ENCODE measurements around the gene ILDR1. TPM values are rescaled to one million over a fixed set of nuclear protein-coding genes. Genes with fewer than 3 reads are reported as not detected.
A peak's percentile ranks its signal among the peaks of the same experiment; 100 is the strongest.

Gene ILDR1
- total RNA-seq, 2 experiments from 2014 or later, result 0.09 to 0.11 TPM

DNA sequence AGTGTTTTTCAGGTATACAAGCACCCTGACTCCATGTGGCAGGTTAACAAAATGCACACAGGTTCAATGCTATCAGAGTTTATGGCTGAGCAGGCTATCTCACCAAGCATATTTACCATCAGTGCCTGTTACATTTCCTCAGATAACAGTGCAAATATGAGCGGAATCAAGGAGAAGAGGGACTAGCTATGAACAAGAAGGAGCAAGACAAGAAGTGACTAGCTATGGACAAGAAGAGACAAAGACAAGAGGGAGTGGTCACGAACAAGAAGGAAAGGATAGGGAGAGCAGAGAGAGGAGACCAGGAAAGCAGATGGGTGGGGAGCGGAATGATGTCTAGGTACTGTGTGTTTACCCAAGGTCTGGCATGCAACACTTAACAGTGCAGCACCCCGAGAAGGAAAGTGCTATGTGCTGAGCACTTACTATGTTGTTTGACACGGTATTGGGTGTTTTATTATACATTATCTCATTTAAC, 8.6 kb downstream of the ILDR1 start:
- no peak for ATAC-seq
- Mint-ChIP-seq H3K36me3 (ENCODE audit: low read depth) (no peaks in the 10 kb centered on the region), H3K9me3 (ENCODE audit: low read depth) (no peaks in the 10 kb centered on the region), H3K27ac (no peak overlapping the region), H3K4me3 (no peak overlapping the region), H3K4me1 (peaks cover 12% of the 10 kb centered on the region), H3K27me3 (peaks cover 21% of the 10 kb centered on the region)
- intact Hi-C loops (cut with DNase I, micrococcal nuclease), result no loop called here
- CTCF ChIA-PET, result interaction anchor here (1.3 kb wide), 1 partner anchor 89 kb away, joined by 5 read pairs; no protein-coding TSS in a partner anchor
- no peak for DNase-seq
- POLR2A ChIA-PET, result interaction anchor here (0.6 kb wide), 1 partner anchor 17 kb away, joined by 5 read pairs; no protein-coding TSS in a partner anchor

GRCh38 chr3:122012821-122013220, 9.2 kb downstream of the ILDR1 start:
- CTCF ChIA-PET, result interaction anchor here (1.3 kb wide), 1 partner anchor 89 kb away, joined by 5 read pairs; no protein-coding TSS in a partner anchor

GRCh38 chr3:122011396-122011795, 10.7 kb downstream of the ILDR1 start:
- ChIA-PET POLR2A (no interaction called here), CTCF (interaction anchor here (0.9 kb wide), 1 partner anchor 464 kb away, joined by 3 read pairs; no protein-coding TSS in a partner anchor)
- H3K27ac Mint-ChIP-seq, result no peak overlapping the region
- H3K9me3 Mint-ChIP-seq (ENCODE audit: low read depth), result no peaks in the 10 kb centered on the region
- peaks cover 12% of the 10 kb centered on the region for H3K4me1 Mint-ChIP-seq
- ATAC-seq (no peak), DNase-seq (no peak)
- H3K4me3 Mint-ChIP-seq, result no peak overlapping the region
- H3K27me3 Mint-ChIP-seq, result peaks cover 15% of the 10 kb centered on the region
- intact Hi-C loops (cut with DNase I, micrococcal nuclease), result no loop called here
- no peaks in the 10 kb centered on the region for H3K36me3 Mint-ChIP-seq (ENCODE audit: low read depth)

More at GRCh38 chr3:122012821-122013220, 9.2 kb downstream of the ILDR1 start:
- no peak for ATAC-seq
- Mint-ChIP-seq H3K27me3 (peaks cover 16% of the 10 kb centered on the region), H3K36me3 (ENCODE audit: low read depth) (no peaks in the 10 kb centered on the region), H3K4me1 (peaks cover 12% of the 10 kb centered on the region), H3K4me3 (no peak overlapping the region), H3K9me3 (ENCODE audit: low read depth) (no peaks in the 10 kb centered on the region), H3K27ac (no peak overlapping the region)
- no peak for DNase-seq
- intact Hi-C loops (cut with DNase I, micrococcal nuclease), result no loop called here
- POLR2A ChIA-PET, result interaction anchor here (0.6 kb wide), 1 partner anchor 89 kb away, joined by 6 read pairs; no protein-coding TSS in a partner anchor

DNA sequence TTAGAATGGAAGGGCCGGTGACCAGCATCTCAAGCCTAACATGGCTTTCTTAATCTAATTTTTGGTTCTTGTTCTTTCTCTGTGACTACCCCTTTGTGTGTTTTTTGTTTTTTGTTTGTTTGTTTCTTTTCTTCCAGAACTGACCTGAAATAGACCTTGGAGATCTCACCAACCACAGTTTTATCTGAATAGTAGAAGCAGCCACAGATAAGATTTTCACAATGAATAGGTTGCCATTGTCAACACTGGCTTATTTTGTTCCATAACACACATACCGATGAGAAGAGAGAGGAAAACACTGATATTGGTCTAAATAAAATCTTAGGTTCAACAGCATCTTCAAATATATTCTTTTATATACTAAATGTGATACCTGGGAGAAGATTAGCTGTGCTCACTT, 11.5 kb downstream of the ILDR1 start:
- no peak overlapping the region for H3K27ac Mint-ChIP-seq
- ATAC-seq (no peak), DNase-seq (no peak)
- peaks cover 12% of the 10 kb centered on the region for H3K4me1 Mint-ChIP-seq
- no peak overlapping the region for H3K4me3 Mint-ChIP-seq
- intact Hi-C loops (cut with DNase I, micrococcal nuclease), result no loop called here
- no peaks in the 10 kb centered on the region for H3K36me3 Mint-ChIP-seq (ENCODE audit: low read depth)
- H3K9me3 Mint-ChIP-seq (ENCODE audit: low read depth), result no peaks in the 10 kb centered on the region
- ChIA-PET POLR2A (no interaction called here), CTCF (interaction anchor here (0.7 to 1.2 kb wide), 2 partner anchors 13 to 32 kb away, joined by 3 read pairs; no protein-coding TSS in a partner anchor)
- peaks cover 10% of the 10 kb centered on the region for H3K27me3 Mint-ChIP-seq

DNA sequence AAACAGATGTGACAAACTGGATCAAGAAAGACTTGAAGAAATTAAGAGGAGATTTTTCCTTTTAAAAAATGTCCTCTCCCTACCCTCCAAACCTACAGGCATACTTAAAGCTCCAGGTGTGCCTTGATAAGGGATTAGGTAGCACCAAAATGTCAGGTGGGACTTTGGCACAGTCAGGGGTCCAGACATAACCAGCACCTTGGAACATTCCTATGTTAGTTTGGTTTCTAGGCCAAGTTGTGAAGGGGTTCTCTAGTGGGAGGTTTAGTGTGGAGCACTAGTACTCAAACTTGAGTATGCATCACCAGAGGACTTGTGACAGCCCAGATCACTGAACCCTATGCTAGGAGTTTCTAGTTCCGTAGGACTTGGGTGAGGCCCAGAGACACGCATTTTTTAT, 13.9 kb downstream of the ILDR1 start:
- peaks cover 8% of the 10 kb centered on the region for H3K27me3 Mint-ChIP-seq
- intact Hi-C loops (cut with DNase I, micrococcal nuclease), result no loop called here
- ATAC-seq (no peak), DNase-seq (no peak)
- H3K4me1 Mint-ChIP-seq, result peaks cover 18% of the 10 kb centered on the region
- POLR2A ChIA-PET, result no interaction called here
- H3K9me3 Mint-ChIP-seq (ENCODE audit: low read depth), result no peaks in the 10 kb centered on the region
- CTCF ChIA-PET, result no interaction called here
- H3K36me3 Mint-ChIP-seq (ENCODE audit: low read depth), result no peaks in the 10 kb centered on the region
- H3K27ac Mint-ChIP-seq, result no peak overlapping the region
- H3K4me3 Mint-ChIP-seq, result no peak overlapping the region

DNA sequence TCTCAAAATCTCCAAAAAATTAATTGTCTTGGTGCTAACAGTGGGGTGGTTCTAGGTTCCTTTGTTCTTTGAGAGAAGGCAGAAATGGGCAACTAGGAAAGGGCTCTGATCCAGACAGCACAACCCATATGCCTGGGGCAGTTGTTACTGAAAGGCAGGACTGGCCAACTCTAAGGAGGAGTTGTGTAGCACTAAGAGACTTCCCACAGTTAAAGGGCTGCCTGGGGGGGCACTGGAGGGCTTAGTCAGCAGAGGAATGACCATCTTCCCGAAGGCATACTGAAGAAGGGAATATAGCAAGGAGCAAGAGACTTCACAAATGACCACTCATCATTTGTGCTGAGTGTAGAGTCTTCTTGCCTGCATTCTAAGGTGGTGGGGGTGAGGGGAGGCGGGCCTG, 15.8 kb downstream of the ILDR1 start:
- no peaks in the 10 kb centered on the region for H3K9me3 Mint-ChIP-seq (ENCODE audit: low read depth)
- ChIA-PET POLR2A (no interaction called here), CTCF (interaction anchor here (0.6 kb wide), 1 partner anchor 12 kb away, joined by 3 read pairs; no protein-coding TSS in a partner anchor)
- DNase-seq (no peak), ATAC-seq (no peak)
- H3K36me3 Mint-ChIP-seq (ENCODE audit: low read depth), result no peaks in the 10 kb centered on the region
- peaks cover 12% of the 10 kb centered on the region for H3K27me3 Mint-ChIP-seq
- intact Hi-C loops (cut with DNase I, micrococcal nuclease), result no loop called here
- no peak overlapping the region for H3K27ac Mint-ChIP-seq
- no peak overlapping the region for H3K4me3 Mint-ChIP-seq
- peaks cover 13% of the 10 kb centered on the region for H3K4me1 Mint-ChIP-seq

DNA sequence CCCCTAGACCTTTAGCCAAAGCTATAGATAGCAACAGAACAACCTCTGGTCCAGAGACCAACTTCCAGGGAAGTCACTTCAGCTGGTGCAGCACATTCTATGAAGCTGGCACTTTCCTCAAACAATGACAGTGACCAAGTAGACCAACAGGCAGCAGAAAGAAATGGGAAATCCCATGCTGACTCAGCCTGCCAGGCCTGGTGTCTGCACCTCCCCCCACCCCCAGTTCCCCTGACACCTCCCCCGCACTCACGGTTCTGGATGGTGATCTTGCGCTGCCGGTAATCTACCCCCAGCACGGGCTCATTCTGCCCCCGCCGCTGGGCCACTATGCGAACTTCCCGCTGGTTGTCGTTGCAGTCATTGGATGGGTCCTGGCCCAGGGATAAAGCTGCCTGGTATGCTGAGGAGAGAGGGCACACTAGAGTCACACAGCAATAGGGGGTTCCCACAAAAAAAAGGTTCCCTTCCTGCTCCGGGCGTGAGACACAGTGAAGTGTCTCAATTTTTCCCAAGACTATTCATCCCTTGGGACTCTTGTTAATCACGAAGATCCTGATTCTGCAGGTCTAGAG, 17.0 kb downstream of the ILDR1 start:
- Mint-ChIP-seq H3K27ac (no peak overlapping the region), H3K27me3 (peaks cover 11% of the 10 kb centered on the region), H3K4me1 (peaks cover 13% of the 10 kb centered on the region), H3K4me3 (no peak overlapping the region), H3K9me3 (ENCODE audit: low read depth) (no peaks in the 10 kb centered on the region), H3K36me3 (ENCODE audit: low read depth) (no peaks in the 10 kb centered on the region)
- POLR2A ChIA-PET, result no interaction called here
- DNase-seq (peak; percentile 48), ATAC-seq (peak; percentile 68)
- intact Hi-C loops (cut with DNase I, micrococcal nuclease), result no loop called here
- CTCF ChIA-PET, result interaction anchor here (1.0 kb wide), 1 partner anchor 9 kb away, joined by 3 read pairs; no protein-coding TSS in a partner anchor

DNA sequence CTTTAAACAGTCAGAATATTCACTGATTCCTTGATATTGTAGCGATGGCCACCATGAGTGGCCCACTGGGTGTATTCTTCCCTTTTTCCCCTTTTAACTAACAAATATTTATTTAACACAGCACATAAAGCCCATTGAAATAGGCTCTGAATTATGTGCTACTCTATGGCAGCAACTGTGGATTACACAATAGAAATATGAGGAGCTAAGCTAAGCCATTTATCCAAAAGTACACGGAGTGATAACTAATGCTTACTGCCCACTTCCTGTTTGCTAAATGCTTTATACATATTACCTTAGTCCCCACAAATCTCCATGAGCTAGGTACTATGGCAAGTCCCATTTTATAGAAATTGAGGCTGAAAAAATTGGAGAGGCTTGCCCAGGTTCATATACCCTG, 17.9 kb downstream of the ILDR1 start:
- Mint-ChIP-seq H3K4me1 (peaks cover 13% of the 10 kb centered on the region), H3K36me3 (ENCODE audit: low read depth) (no peaks in the 10 kb centered on the region), H3K9me3 (ENCODE audit: low read depth) (no peaks in the 10 kb centered on the region), H3K4me3 (no peak overlapping the region), H3K27ac (no peak overlapping the region), H3K27me3 (peaks cover 8% of the 10 kb centered on the region)
- ChIA-PET POLR2A (interaction anchor here (0.6 kb wide), 1 partner anchor 766 kb away, joined by 3 read pairs; no protein-coding TSS in a partner anchor), CTCF (interaction anchor here (1.0 kb wide), 1 partner anchor 8 kb away, joined by 3 read pairs; no protein-coding TSS in a partner anchor)
- ATAC-seq (no peak), DNase-seq (no peak)
- intact Hi-C loops (cut with DNase I, micrococcal nuclease), result no loop called here

DNA sequence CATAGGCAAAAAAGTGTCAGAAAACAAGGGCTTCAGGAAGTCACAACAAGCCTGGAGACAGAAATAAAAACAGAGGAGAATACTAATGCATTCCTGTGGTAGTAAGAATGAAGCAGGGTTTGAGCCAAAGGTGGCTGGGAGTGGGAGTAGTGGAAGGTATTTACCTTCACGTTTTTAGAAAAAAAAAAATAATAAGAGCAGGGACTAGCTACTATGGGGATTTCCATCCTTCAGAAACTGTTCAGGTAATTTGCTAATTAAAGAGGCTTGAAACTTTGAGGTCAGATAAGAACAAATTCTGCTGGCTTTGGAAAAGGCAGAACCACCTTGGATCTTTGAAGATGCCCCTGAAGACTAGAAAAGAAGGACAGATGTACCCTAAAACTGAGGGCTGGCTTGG, 18.4 kb downstream of the ILDR1 start:
- ChIA-PET CTCF (no interaction called here), POLR2A (no interaction called here)
- intact Hi-C loops (cut with DNase I, micrococcal nuclease), result no loop called here
- no peak overlapping the region for H3K27ac Mint-ChIP-seq
- no peaks in the 10 kb centered on the region for H3K36me3 Mint-ChIP-seq (ENCODE audit: low read depth)
- ATAC-seq, result no peak
- H3K4me1 Mint-ChIP-seq, result peaks cover 16% of the 10 kb centered on the region
- peaks cover 8% of the 10 kb centered on the region for H3K27me3 Mint-ChIP-seq
- no peak for DNase-seq
- no peak overlapping the region for H3K4me3 Mint-ChIP-seq
- H3K9me3 Mint-ChIP-seq (ENCODE audit: low read depth), result no peaks in the 10 kb centered on the region

- intact Hi-C loops (cut with DNase I, micrococcal nuclease), result no loop called here
- H3K27ac Mint-ChIP-seq, result no peak overlapping the region
- H3K27me3 Mint-ChIP-seq, result peaks cover 8% of the 10 kb centered on the region
- H3K4me3 Mint-ChIP-seq, result no peak overlapping the region
- H3K9me3 Mint-ChIP-seq (ENCODE audit: low read depth), result no peaks in the 10 kb centered on the region
- H3K4me1 Mint-ChIP-seq, result peaks cover 21% of the 10 kb centered on the region
- H3K36me3 Mint-ChIP-seq (ENCODE audit: low read depth), result no peaks in the 10 kb centered on the region
- POLR2A ChIA-PET, result no interaction called here
- ATAC-seq (no peak), DNase-seq (no peak)
- CTCF ChIA-PET, result interaction anchor here (1.2 kb wide), 1 partner anchor 256 kb away, joined by 3 read pairs; no protein-coding TSS in a partner anchor
Measured at GRCh38 chr3:122003112-122003511, 18.9 kb downstream of the ILDR1 start.

DNA sequence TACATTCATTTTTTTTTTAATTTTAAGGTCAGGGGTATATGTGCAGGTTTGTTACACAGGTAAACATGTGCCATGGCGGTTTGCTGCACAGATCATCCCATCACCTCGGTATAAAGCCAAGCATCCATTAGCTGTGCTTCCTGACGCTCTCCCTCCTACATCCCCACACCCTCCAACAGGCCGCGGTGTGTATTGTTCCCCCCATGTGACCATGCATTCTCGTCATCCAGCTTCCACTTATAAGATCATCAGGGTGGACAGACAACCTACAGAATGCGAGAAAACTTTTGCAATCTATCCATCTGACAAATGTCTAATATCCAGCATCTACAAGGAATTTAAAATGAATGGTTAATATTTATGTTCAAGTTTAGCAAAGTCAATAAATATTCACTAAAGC, 19.4 kb downstream of the ILDR1 start:
- CTCF ChIA-PET, result interaction anchor here (1.2 kb wide), 1 partner anchor 256 kb away, joined by 3 read pairs; no protein-coding TSS in a partner anchor
- no peaks in the 10 kb centered on the region for H3K36me3 Mint-ChIP-seq (ENCODE audit: low read depth)
- H3K27ac Mint-ChIP-seq, result no peak overlapping the region
- H3K4me3 Mint-ChIP-seq, result no peak overlapping the region
- no peaks in the 10 kb centered on the region for H3K9me3 Mint-ChIP-seq (ENCODE audit: low read depth)
- peaks cover 8% of the 10 kb centered on the region for H3K27me3 Mint-ChIP-seq
- POLR2A ChIA-PET, result no interaction called here
- no peak for ATAC-seq
- DNase-seq, result no peak
- H3K4me1 Mint-ChIP-seq, result peaks cover 24% of the 10 kb centered on the region
- intact Hi-C loops (cut with DNase I, micrococcal nuclease), result no loop called here

DNA sequence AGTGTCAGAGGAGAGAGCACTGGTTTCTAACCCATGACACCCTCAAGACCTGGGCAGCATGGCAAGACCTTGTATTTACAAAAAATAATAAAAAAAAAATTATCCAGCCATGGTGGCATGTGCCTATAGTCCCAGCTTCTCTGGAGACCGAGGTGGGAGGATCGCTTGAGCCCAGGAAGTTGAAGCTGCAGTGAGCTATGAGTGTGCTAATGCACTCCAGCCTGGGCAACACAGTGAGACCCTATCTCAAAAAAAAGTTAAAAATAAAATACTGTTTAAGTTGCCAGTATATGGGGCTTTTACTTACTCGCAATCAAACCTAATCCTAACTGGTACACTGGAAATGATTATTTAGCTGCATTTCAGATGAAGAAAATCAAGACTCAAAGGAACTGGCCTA, 20.2 kb downstream of the ILDR1 start:
- ATAC-seq (no peak), DNase-seq (no peak)
- CTCF ChIA-PET, result interaction anchor here (1.2 kb wide), 1 partner anchor 257 kb away, joined by 3 read pairs; no protein-coding TSS in a partner anchor
- Mint-ChIP-seq H3K27me3 (peaks cover 8% of the 10 kb centered on the region), H3K36me3 (ENCODE audit: low read depth) (no peaks in the 10 kb centered on the region), H3K27ac (no peak overlapping the region), H3K4me1 (peaks cover 29% of the 10 kb centered on the region), H3K9me3 (ENCODE audit: low read depth) (no peaks in the 10 kb centered on the region), H3K4me3 (no peak overlapping the region)
- intact Hi-C loops (cut with DNase I, micrococcal nuclease), result no loop called here
- POLR2A ChIA-PET, result no interaction called here

Data from activated CD4-positive, alpha-beta T cell treated with anti-CD3 and anti-CD28 coated beads for 36 hours (primary cell).